Liver (tissue), 3 donors: Measurements from ENCODE around the gene PSMB8.

Source experiments
- EGR1 ChIP-seq, 2 donors: IDR thresholded peaks; 2 replicates each; pipeline ENCODE4 v1.6.1; 2016 to 2018; ENCODE audit warnings: antibody characterized with exemption in 2 of 2, low read depth in 2 of 2
- FOXA1 ChIP-seq: IDR thresholded peaks from 2 replicates; pipeline ENCODE4 v1.6.1; 2016; ENCODE audit warnings: antibody characterized with exemption
- GABPA ChIP-seq, 2 donors: IDR thresholded peaks in 1 of 2; conservative IDR thresholded peaks in 1 of 2; 2 replicates each; pipeline ENCODE4 v1.6.1; 2016; ENCODE audit warnings: antibody characterized with exemption in 2 of 2, mild to moderate bottlenecking in 1 of 2, moderate library complexity in 1 of 2
- JUND ChIP-seq, 2 donors: IDR thresholded peaks; 2 replicates each; pipeline ENCODE4 v1.6.1; 2016; ENCODE audit warnings: antibody characterized with exemption in 2 of 2
- MAX ChIP-seq: IDR thresholded peaks from 2 replicates; pipeline ENCODE4 v1.6.1; 2016; ENCODE audit warnings: antibody characterized with exemption
- NR2F2 ChIP-seq: IDR thresholded peaks from 2 replicates; pipeline ENCODE4 v1.6.1; 2016; ENCODE audit warnings: antibody characterized with exemption
- RAD21 ChIP-seq, 2 donors: IDR thresholded peaks; 2 replicates each; pipeline ENCODE4 v1.6.1; 2016; ENCODE audit warnings: antibody characterized with exemption in 2 of 2, mild to moderate bottlenecking in 2 of 2
- RXRA ChIP-seq, 2 donors: IDR thresholded peaks; 2 replicates each; pipeline ENCODE4 v1.6.1; 2017 to 2018; ENCODE audit warnings: antibody characterized with exemption in 2 of 2, mild to moderate bottlenecking in 1 of 2
- SP1 ChIP-seq: IDR thresholded peaks from 2 replicates; pipeline ENCODE4 v1.6.1; 2018; ENCODE audit warnings: antibody characterized with exemption, mild to moderate bottlenecking
- TAF1 ChIP-seq: conservative IDR thresholded peaks from 2 replicates; pipeline ENCODE4 v1.6.1; 2016; ENCODE audit warnings: antibody characterized with exemption, mild to moderate bottlenecking
- YY1 ChIP-seq: IDR thresholded peaks from 2 replicates; pipeline ENCODE4 v1.6.1; 2016; ENCODE audit warnings: antibody characterized with exemption, mild to moderate bottlenecking
- TF ChIP-seq, protein P1 (sequence below): fragments of 150-350 bp; IDR thresholded peaks from 2 replicates; pipeline ENCODE4 v1.5.1; 2017; ENCODE audit warnings: improper control_type of control experiment, low read depth, low read length; ENCODE audit not compliant: missing input control
- TF ChIP-seq, protein P2 (sequence below): IDR thresholded peaks from 2 replicates; pipeline ENCODE4 v1.6.1; 2016; ENCODE audit warnings: antibody characterized with exemption
- donor health status: healthy.
- donor health status: healthy.

GRCh38 chr6:32842690-32843089 lies 1.2 kb downstream of the PSMB8 start:
- no peak for TF ChIP-seq MAX
- TF ChIP-seq, protein P1, sequence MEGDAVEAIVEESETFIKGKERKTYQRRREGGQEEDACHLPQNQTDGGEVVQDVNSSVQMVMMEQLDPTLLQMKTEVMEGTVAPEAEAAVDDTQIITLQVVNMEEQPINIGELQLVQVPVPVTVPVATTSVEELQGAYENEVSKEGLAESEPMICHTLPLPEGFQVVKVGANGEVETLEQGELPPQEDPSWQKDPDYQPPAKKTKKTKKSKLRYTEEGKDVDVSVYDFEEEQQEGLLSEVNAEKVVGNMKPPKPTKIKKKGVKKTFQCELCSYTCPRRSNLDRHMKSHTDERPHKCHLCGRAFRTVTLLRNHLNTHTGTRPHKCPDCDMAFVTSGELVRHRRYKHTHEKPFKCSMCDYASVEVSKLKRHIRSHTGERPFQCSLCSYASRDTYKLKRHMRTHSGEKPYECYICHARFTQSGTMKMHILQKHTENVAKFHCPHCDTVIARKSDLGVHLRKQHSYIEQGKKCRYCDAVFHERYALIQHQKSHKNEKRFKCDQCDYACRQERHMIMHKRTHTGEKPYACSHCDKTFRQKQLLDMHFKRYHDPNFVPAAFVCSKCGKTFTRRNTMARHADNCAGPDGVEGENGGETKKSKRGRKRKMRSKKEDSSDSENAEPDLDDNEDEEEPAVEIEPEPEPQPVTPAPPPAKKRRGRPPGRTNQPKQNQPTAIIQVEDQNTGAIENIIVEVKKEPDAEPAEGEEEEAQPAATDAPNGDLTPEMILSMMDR: no peak
- no peak for TF ChIP-seq RXRA (IDR thresholded peaks at IDR 0.05)
- TF ChIP-seq RAD21 (IDR thresholded peaks at IDR 0.05): no peak
- TF ChIP-seq FOXA1: no peak
- TF ChIP-seq NR2F2: no peak
- TF ChIP-seq JUND (IDR thresholded peaks at IDR 0.05): no peak
- TF ChIP-seq YY1: no peak
- no peak for TF ChIP-seq TAF1
- TF ChIP-seq, protein P2, sequence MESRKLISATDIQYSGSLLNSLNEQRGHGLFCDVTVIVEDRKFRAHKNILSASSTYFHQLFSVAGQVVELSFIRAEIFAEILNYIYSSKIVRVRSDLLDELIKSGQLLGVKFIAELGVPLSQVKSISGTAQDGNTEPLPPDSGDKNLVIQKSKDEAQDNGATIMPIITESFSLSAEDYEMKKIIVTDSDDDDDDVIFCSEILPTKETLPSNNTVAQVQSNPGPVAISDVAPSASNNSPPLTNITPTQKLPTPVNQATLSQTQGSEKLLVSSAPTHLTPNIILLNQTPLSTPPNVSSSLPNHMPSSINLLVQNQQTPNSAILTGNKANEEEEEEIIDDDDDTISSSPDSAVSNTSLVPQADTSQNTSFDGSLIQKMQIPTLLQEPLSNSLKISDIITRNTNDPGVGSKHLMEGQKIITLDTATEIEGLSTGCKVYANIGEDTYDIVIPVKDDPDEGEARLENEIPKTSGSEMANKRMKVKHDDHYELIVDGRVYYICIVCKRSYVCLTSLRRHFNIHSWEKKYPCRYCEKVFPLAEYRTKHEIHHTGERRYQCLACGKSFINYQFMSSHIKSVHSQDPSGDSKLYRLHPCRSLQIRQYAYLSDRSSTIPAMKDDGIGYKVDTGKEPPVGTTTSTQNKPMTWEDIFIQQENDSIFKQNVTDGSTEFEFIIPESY: no peak
- no peak for TF ChIP-seq GABPA (IDR thresholded peaks at IDR 0.05 in 1 of 2, conservative IDR thresholded peaks at IDR 0.05 in 1 of 2)
- TF ChIP-seq EGR1 (IDR thresholded peaks at IDR 0.05; ENCODE audit: low read depth in 2 of 2): no peak
- no peak for TF ChIP-seq SP1
